Skeletal muscle satellite cell (primary cell): ENCODE results near the gene FCN1.

ENCODE experiments used
- H3K27me3 ChIP-seq: 2 replicates; pipeline ENCODE4 v1.7.0; 2013; ENCODE audit warnings: low read length; ENCODE audit not compliant: control insufficient read depth, insufficient read depth
- H3K36me3 ChIP-seq: 2 replicates; pipeline ENCODE4 v1.7.0; 2013; ENCODE audit warnings: mild to moderate bottlenecking, control low read depth, low read length; ENCODE audit not compliant: insufficient read depth
- H3K4me1 ChIP-seq: 2 replicates; pipeline ENCODE4 v1.7.0; 2013; ENCODE audit warnings: low read length; ENCODE audit not compliant: control insufficient read depth, insufficient read depth
- H3K4me2 ChIP-seq: 2 replicates; pipeline ENCODE4 v1.7.0; 2013; ENCODE audit warnings: mild to moderate bottlenecking, low read length
- H3K4me3 ChIP-seq: 2 replicates; pipeline ENCODE4 v1.7.0; 2013; ENCODE audit warnings: low read length
- H3K9ac ChIP-seq: 2 replicates; pipeline ENCODE4 v1.7.0; 2013; ENCODE audit warnings: mild to moderate bottlenecking, low read depth, low read length, moderate library complexity
- H3K9me3 ChIP-seq: replicated peaks from 2 replicates; pipeline ENCODE4 v1.7.0; 2013; ENCODE audit warnings: mild to moderate bottlenecking, control low read depth, low read length

Gene FCN1

GRCh38 chr9:134918646-134919045 is 934 bp upstream of the FCN1 start:
- Histone ChIP-seq H3K4me1 (no peaks in the 10 kb centered on the region), H3K4me3 (no peak overlapping the region), H3K4me2 (no peak overlapping the region), H3K36me3 (no peaks in the 10 kb centered on the region), H3K9ac (no peak overlapping the region), H3K27me3 (peaks cover 30% of the 10 kb centered on the region), H3K9me3 (no peaks in the 10 kb centered on the region)

GRCh38 chr9:134916161-134916665 is 1.5 kb downstream of the FCN1 start:
- Histone ChIP-seq H3K9me3 (no peaks in the 10 kb centered on the region), H3K4me3 (no peak overlapping the region), H3K9ac (no peak overlapping the region), H3K4me1 (no peaks in the 10 kb centered on the region), H3K27me3 (peaks cover 31% of the 10 kb centered on the region), H3K36me3 (no peaks in the 10 kb centered on the region), H3K4me2 (no peak overlapping the region)

GRCh38 chr9:134915046-134915985 is 2.4 kb downstream of the FCN1 start:
- no peak overlapping the region for H3K4me3 ChIP-seq

GRCh38 chr9:134914501-134914834 is 3.2 kb downstream of the FCN1 start:
- H3K9me3 ChIP-seq, result no peaks in the 10 kb centered on the region
- H3K4me3 ChIP-seq, result no peak overlapping the region
- no peak overlapping the region for H3K9ac ChIP-seq
- H3K4me1 ChIP-seq, result no peaks in the 10 kb centered on the region
- no peak overlapping the region for H3K4me2 ChIP-seq
- peaks cover 42% of the 10 kb centered on the region for H3K27me3 ChIP-seq
- H3K36me3 ChIP-seq, result no peaks in the 10 kb centered on the region

More at GRCh38 chr9:134915046-134915985, 2.4 kb downstream of the FCN1 start:
- no peaks in the 10 kb centered on the region for H3K36me3 ChIP-seq
- H3K9ac ChIP-seq, result no peak overlapping the region
- peaks cover 35% of the 10 kb centered on the region for H3K27me3 ChIP-seq
- H3K4me2 ChIP-seq, result no peak overlapping the region
- H3K9me3 ChIP-seq, result no peaks in the 10 kb centered on the region
- no peaks in the 10 kb centered on the region for H3K4me1 ChIP-seq

GRCh38 chr9:134913713-134914500 is 3.8 kb downstream of the FCN1 start:
- Histone ChIP-seq H3K9ac (no peak overlapping the region), H3K4me1 (no peaks in the 10 kb centered on the region), H3K36me3 (no peaks in the 10 kb centered on the region), H3K9me3 (no peaks in the 10 kb centered on the region), H3K27me3 (peaks cover 43% of the 10 kb centered on the region), H3K4me3 (no peak overlapping the region), H3K4me2 (no peak overlapping the region)

- Histone ChIP-seq H3K9me3 (no peaks in the 10 kb centered on the region), H3K9ac (no peak overlapping the region), H3K4me2 (no peak overlapping the region), H3K4me1 (no peaks in the 10 kb centered on the region), H3K4me3 (no peak overlapping the region), H3K27me3 (peaks cover 48% of the 10 kb centered on the region), H3K36me3 (no peaks in the 10 kb centered on the region)
These were observed 4.5 kb downstream of the FCN1 start for GRCh38 chr9:134913041-134913712.

GRCh38 chr9:134912126-134912840 is 5.4 kb downstream of the FCN1 start:
- H3K4me3 ChIP-seq, result no peak overlapping the region
- H3K4me1 ChIP-seq, result no peaks in the 10 kb centered on the region
- H3K9ac ChIP-seq, result no peak overlapping the region
- H3K4me2 ChIP-seq, result no peak overlapping the region
- peaks cover 51% of the 10 kb centered on the region for H3K27me3 ChIP-seq
- no peaks in the 10 kb centered on the region for H3K9me3 ChIP-seq
- no peaks in the 10 kb centered on the region for H3K36me3 ChIP-seq

GRCh38 chr9:134909511-134910481 is 7.9 kb downstream of the FCN1 start:
- peaks cover 46% of the 10 kb centered on the region for H3K27me3 ChIP-seq
- H3K4me3 ChIP-seq, result no peak overlapping the region
- H3K4me2 ChIP-seq, result no peak overlapping the region
- no peak overlapping the region for H3K9ac ChIP-seq
- H3K36me3 ChIP-seq, result no peaks in the 10 kb centered on the region
- no peaks in the 10 kb centered on the region for H3K9me3 ChIP-seq
- H3K4me1 ChIP-seq, result no peaks in the 10 kb centered on the region

- Histone ChIP-seq H3K9ac (no peak overlapping the region), H3K4me2 (no peak overlapping the region), H3K9me3 (no peaks in the 10 kb centered on the region), H3K36me3 (no peaks in the 10 kb centered on the region), H3K4me1 (no peaks in the 10 kb centered on the region), H3K27me3 (peaks cover 46% of the 10 kb centered on the region), H3K4me3 (no peak overlapping the region)
These were observed 9.0 kb downstream of the FCN1 start for GRCh38 chr9:134908524-134909309.
